ENCODE data around the gene CSMD2. TPM values are rescaled to one million over a fixed set of nuclear protein-coding genes. Genes with fewer than 3 reads are reported as not detected.

Gene CSMD2
- total RNA-seq, 2 experiments from 2014 or later = not detected

DNA sequence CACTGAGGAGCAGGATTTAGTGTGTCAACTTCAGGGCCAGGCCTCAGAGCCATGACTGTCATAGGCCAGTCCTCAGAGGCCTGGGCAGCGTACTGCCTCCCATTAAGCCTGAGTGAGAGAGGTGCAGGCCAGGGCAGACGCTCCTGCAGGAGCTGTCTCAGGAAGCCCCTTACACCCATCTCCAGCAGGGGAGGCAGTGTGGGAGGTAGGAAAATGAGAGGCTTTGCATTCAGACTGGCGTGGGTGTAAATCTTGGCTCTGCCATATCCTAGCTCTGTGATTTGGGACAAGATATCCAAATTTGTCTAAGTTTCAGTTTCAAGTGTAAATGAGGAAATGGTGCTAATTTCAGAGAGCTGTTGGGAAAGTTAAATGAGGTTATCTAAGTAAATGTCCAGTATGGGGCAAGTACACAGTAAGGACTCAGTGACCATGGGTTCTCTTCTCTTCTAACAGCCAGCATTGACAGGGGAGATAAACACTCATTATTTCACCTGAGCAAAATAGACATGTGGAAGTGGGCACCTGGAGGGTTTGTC is 508.5 kb downstream of the CSMD2 start:
- no peak overlapping the region for H3K4me3 ChIP-seq (ENCODE audit: low read length)
- no peak for DNase-seq
- H3K27me3 ChIP-seq (ENCODE audit: control insufficient read depth in 1 of 2, insufficient read depth in 2 of 2, low read length in 2 of 2) = peaks cover 0 to 10% of the 10 kb centered on the region in 2 experiments
- intact Hi-C loops (cut with DNase I, micrococcal nuclease) = no loop called here
- H3K27ac ChIP-seq (ENCODE audit: low read depth in 1 of 2, low read length in 2 of 2) = no peak overlapping the region
- no peaks in the 10 kb centered on the region for H3K4me1 ChIP-seq (ENCODE audit: insufficient read depth, low read length)
- Mint-ChIP-seq H3K36me3 (ENCODE audit: low read depth) (no peaks in the 10 kb centered on the region), H3K4me3 (no peak overlapping the region), H3K4me1 (ENCODE audit: low read depth) (no peaks in the 10 kb centered on the region), H3K27ac (no peak overlapping the region), H3K9me3 (no peaks in the 10 kb centered on the region), H3K27me3 (peaks cover 5% of the 10 kb centered on the region)
- ChIA-PET CTCF (no interaction called here), POLR2A (no interaction called here)
- no peaks in the 10 kb centered on the region for H3K36me3 ChIP-seq (ENCODE audit: insufficient read depth, low read length)
- no peak for ATAC-seq (ENCODE audit: poor library complexity)
- TF ChIP-seq, protein P1, sequence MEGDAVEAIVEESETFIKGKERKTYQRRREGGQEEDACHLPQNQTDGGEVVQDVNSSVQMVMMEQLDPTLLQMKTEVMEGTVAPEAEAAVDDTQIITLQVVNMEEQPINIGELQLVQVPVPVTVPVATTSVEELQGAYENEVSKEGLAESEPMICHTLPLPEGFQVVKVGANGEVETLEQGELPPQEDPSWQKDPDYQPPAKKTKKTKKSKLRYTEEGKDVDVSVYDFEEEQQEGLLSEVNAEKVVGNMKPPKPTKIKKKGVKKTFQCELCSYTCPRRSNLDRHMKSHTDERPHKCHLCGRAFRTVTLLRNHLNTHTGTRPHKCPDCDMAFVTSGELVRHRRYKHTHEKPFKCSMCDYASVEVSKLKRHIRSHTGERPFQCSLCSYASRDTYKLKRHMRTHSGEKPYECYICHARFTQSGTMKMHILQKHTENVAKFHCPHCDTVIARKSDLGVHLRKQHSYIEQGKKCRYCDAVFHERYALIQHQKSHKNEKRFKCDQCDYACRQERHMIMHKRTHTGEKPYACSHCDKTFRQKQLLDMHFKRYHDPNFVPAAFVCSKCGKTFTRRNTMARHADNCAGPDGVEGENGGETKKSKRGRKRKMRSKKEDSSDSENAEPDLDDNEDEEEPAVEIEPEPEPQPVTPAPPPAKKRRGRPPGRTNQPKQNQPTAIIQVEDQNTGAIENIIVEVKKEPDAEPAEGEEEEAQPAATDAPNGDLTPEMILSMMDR (IDR thresholded peaks at IDR 0.05) = no peak
- H3K9me3 ChIP-seq (ENCODE audit: control insufficient read depth in 1 of 2, insufficient read depth in 1 of 2, low read length in 2 of 2) = no peaks in the 10 kb centered on the region

GRCh38 chr1:33655496-33655895 is 509.5 kb downstream of the CSMD2 start:
- Mint-ChIP-seq H3K4me3 (no peak overlapping the region), H3K27ac (no peak overlapping the region), H3K27me3 (peaks cover 5% of the 10 kb centered on the region), H3K9me3 (no peaks in the 10 kb centered on the region), H3K36me3 (ENCODE audit: low read depth) (no peaks in the 10 kb centered on the region), H3K4me1 (ENCODE audit: low read depth) (no peaks in the 10 kb centered on the region)
- Histone ChIP-seq H3K27ac (ENCODE audit: low read depth in 1 of 2, low read length in 2 of 2) (no peak overlapping the region), H3K4me1 (ENCODE audit: insufficient read depth, low read length) (no peaks in the 10 kb centered on the region), H3K4me3 (ENCODE audit: low read length) (no peak overlapping the region), H3K9me3 (ENCODE audit: control insufficient read depth in 1 of 2, insufficient read depth in 1 of 2, low read length in 2 of 2) (no peaks in the 10 kb centered on the region), H3K36me3 (ENCODE audit: insufficient read depth, low read length) (no peaks in the 10 kb centered on the region), H3K27me3 (ENCODE audit: control insufficient read depth in 1 of 2, insufficient read depth in 2 of 2, low read length in 2 of 2) (peaks cover 0 to 15% of the 10 kb centered on the region in 2 experiments)
- ATAC-seq (ENCODE audit: poor library complexity) (no peak), DNase-seq (no peak)
- intact Hi-C loops (cut with DNase I, micrococcal nuclease) = no loop called here
- POLR2A ChIA-PET = no interaction called here
- CTCF ChIA-PET = no interaction called here
- TF ChIP-seq, protein P1 (IDR thresholded peaks at IDR 0.05) = no peak

DNA sequence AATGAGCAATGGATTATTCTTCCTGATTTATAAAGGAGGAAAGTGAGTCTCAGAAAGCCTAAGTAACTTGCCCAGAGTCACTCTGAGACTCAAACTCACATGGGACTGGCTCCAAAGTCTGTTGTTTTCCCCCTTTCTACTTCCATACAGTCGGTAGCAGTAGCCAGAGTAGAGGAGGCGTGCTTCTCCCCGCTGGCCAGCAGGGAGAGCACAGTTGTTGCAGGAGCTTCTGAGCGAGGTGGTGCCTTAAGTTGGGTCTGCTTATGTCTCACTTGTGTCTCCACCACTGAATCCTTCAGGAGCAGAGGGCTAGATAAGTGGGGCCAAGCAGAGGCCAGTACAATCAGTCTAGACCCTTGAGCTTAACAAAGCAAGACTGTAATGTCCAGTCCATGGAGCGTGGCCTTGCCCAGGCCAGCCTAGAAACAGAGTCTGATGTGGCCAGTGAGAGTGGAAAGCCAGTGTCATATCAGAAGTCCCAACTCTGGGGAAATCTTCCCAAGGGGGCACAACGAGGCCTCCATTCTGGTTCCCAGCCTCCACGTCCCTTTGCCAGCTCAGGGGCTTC is 510.7 kb downstream of the CSMD2 start:
- H3K36me3 ChIP-seq (ENCODE audit: insufficient read depth, low read length) = no peaks in the 10 kb centered on the region
- Mint-ChIP-seq H3K4me1 (ENCODE audit: low read depth) (no peaks in the 10 kb centered on the region), H3K9me3 (no peaks in the 10 kb centered on the region), H3K27me3 (peaks cover 5% of the 10 kb centered on the region), H3K4me3 (no peak overlapping the region), H3K27ac (no peak overlapping the region), H3K36me3 (ENCODE audit: low read depth) (no peaks in the 10 kb centered on the region)
- ChIA-PET CTCF (no interaction called here), POLR2A (no interaction called here)
- ATAC-seq (ENCODE audit: poor library complexity) (no peak), DNase-seq (no peak)
- H3K27ac ChIP-seq (ENCODE audit: low read depth in 1 of 2, low read length in 2 of 2) = no peak overlapping the region
- H3K4me1 ChIP-seq (ENCODE audit: insufficient read depth, low read length) = no peaks in the 10 kb centered on the region
- no peaks in the 10 kb centered on the region for H3K9me3 ChIP-seq (ENCODE audit: control insufficient read depth in 1 of 2, insufficient read depth in 1 of 2, low read length in 2 of 2)
- no peak overlapping the region for H3K4me3 ChIP-seq (ENCODE audit: low read length)
- TF ChIP-seq, protein P1 (IDR thresholded peaks at IDR 0.05) = no peak
- peaks cover 0 to 15% of the 10 kb centered on the region in 2 experiments for H3K27me3 ChIP-seq (ENCODE audit: control insufficient read depth in 1 of 2, insufficient read depth in 2 of 2, low read length in 2 of 2)
- intact Hi-C loops (cut with DNase I, micrococcal nuclease) = no loop called here

All from CD4-positive, alpha-beta T cell (primary cell).